HepG2 (cell line): ENCODE data around the gene STK39. TPM values are rescaled to one million over a fixed set of nuclear protein-coding genes. Genes with fewer than 3 reads are reported as not detected.
A peak's percentile ranks its signal among the peaks of the same experiment; 100 is the strongest.

Experiments used
- ATAC-seq: fragments of 200-7000 bp; cut with Tn5 transposase; 3 replicates; pipeline ENCODE4 v1.9.1; 2020; ENCODE audit warnings: mild to moderate bottlenecking, moderate library complexity
- BruUV-seq: library from RNA; stranded (reverse); fragments of 400-500 nt; replicated peaks from 2 replicates; lab custom pipeline; 2021; lab: Mats Ljungman, UMichigan
- CTCF ChIA-PET: fragments of 300-600 bp; formaldehyde crosslinking; extraction: SDS; loops from one replicate; lab custom pipeline; 2021; ENCODE audit warnings: low total read pairs, inconsistent platforms, low intra/inter-chr PET ratio; lab: Yijun Ruan, JAX
- POLR2A ChIA-PET: fragments of 350-600 bp; sonication (Branson Sonifier 250); formaldehyde crosslinking; loops from one replicate; lab custom pipeline; 2020; ENCODE audit warnings: antibody characterized with exemption, inconsistent platforms; lab: Yijun Ruan, JAX
- DNase-seq: peaks from one replicate; pipeline ENCODE4 v3.0.0-alpha.2; 2015; ENCODE audit warnings: low spot score
- FAIRE-seq: peaks from 3 replicates; lab custom pipeline; 2011; peaks lifted over from hg19 to GRCh38; lab: Jason Lieb, UNC
- H2AFZ ChIP-seq: one replicate; pipeline ENCODE4 v1.6.1; 2011; ENCODE audit warnings: low read length, inconsistent platforms
- H3K27ac ChIP-seq: fragments of 300-600 bp; 3 replicates; pipeline ENCODE4 v1.8.0; 2011; ENCODE audit warnings: mixed run types, mild to moderate bottlenecking, mixed read lengths, low read length, inconsistent platforms; ENCODE audit not compliant: insufficient read depth; ENCODE audit errors: extremely low read length
- H3K27me3 ChIP-seq, 2 experiments: fragments of 200-600 bp in 1 of 2; 2 replicates in 1 of 2; 3 replicates in 1 of 2; pipeline versions ENCODE4 v1.6.0 to v1.8.0; 2011; ENCODE audit warnings: low read length in 2 of 2, mild to moderate bottlenecking in 2 of 2, moderate library complexity in 2 of 2, inconsistent platforms in 1 of 2; ENCODE audit not compliant: insufficient read depth in 2 of 2, control insufficient read depth in 1 of 2
- H3K36me3 ChIP-seq, 2 experiments: fragments of 200-600 bp in 1 of 2; replicated peaks in 1 of 2; 2 replicates in 1 of 2; 3 replicates in 1 of 2; pipeline versions ENCODE4 v1.5.1 to v1.8.0; 2011; ENCODE audit warnings: low read length in 2 of 2, inconsistent platforms in 1 of 2; ENCODE audit not compliant: insufficient read depth in 2 of 2, control insufficient read depth in 1 of 2
- H3K4me1 ChIP-seq: 2 replicates; pipeline ENCODE4 v1.5.1; 2012; ENCODE audit warnings: low read length, inconsistent platforms; ENCODE audit not compliant: insufficient read depth
- H3K4me2 ChIP-seq: 2 replicates; pipeline ENCODE4 v1.6.0; 2011; ENCODE audit warnings: low read depth, low read length, inconsistent platforms
- H3K4me3 ChIP-seq, 3 experiments: fragments of 200-600 bp in 1 of 3; sonication (generic), shearing (Covaris generic) in 1 of 3; replicated peaks in 1 of 3; 2 replicates each; pipeline ENCODE4 v1.5.1; 2011 to 2016; ENCODE audit warnings: low read length in 3 of 3, inconsistent platforms in 2 of 3, low read depth in 2 of 3, mild to moderate bottlenecking in 2 of 3, control low read depth in 1 of 3, mixed read lengths in 1 of 3; ENCODE audit not compliant: insufficient read depth in 1 of 3
- H3K79me2 ChIP-seq: one replicate; pipeline ENCODE4 v1.6.1; 2011; ENCODE audit warnings: low read length, inconsistent platforms; ENCODE audit not compliant: insufficient read depth
- H3K9ac ChIP-seq: 2 replicates; pipeline ENCODE4 v1.6.0; 2011; ENCODE audit warnings: mild to moderate bottlenecking, low read depth, low read length, inconsistent platforms; ENCODE audit not compliant: insufficient read depth
- H3K9me3 ChIP-seq: 2 replicates; pipeline ENCODE4 v1.5.1; 2012; ENCODE audit warnings: mild to moderate bottlenecking, low read length
- H4K20me1 ChIP-seq: 2 replicates; pipeline ENCODE4 v1.6.0; 2011; ENCODE audit warnings: inconsistent platforms, mild to moderate bottlenecking, low read length, moderate library complexity; ENCODE audit not compliant: insufficient read depth
- RAD21 ChIP-seq: fragments of 450-650 bp; formaldehyde crosslinking; IDR thresholded peaks from 2 replicates; pipeline ENCODE4 v1.5.0; 2020; ENCODE audit warnings: mild to moderate bottlenecking
- SALL1 ChIP-seq: sonication (generic); formaldehyde crosslinking; IDR thresholded peaks from 2 replicates; pipeline ENCODE4 v1.8.0; 2022; ENCODE audit warnings: mild to moderate bottlenecking, missing genetic modification reagents
- ZNF256 ChIP-seq: sonication (generic); formaldehyde crosslinking; conservative IDR thresholded peaks from 2 replicates; pipeline ENCODE4 v1.4.0; 2020; ENCODE audit warnings: missing genetic modification reagents
- whole genome bisulfite sequencing: methylation state at CpG from one replicate; pipeline ENCODE4 v1.1.6; 2017; ENCODE audit warnings: low lambda C conversion rate; 5-methylcytosine and 5-hydroxymethylcytosine counted together
- in situ Hi-C: cut with HindIII; loops from 2 replicates; pipeline ENCODE4 v1.10.0; 2017; ENCODE audit warnings: low pct_unique_long_range_greater_than_20kb; ENCODE audit not compliant: extremely low pct_ligation_motif_present
- intact Hi-C: fragments of 100-400 bp; cut with micrococcal nuclease; formaldehyde crosslinking; loops from one replicate; pipeline ENCODE4 v1.10.0; 2022; ENCODE audit not compliant: unreplicated experiment
- polyA plus RNA-seq, 8 experiments: library from polyadenylated mRNA; depleted of rRNA in 3 of 8; stranded (reverse) in 7 of 8; unstranded in 1 of 8; fragments of >200 nt; fragmentation: Illumina TruSeq in 4 of 8; extraction: Trizol in 4 of 8; gene quantifications; 2 replicates each; pipeline versions ENCODE4 v1.2.1 to v1.2.3, GENCODE V29; 2011 to 2016; ENCODE audit warnings: low read depth in 4 of 8, missing spikeins in 1 of 8, mixed read lengths in 1 of 8; ENCODE audit not compliant: insufficient read depth in 1 of 8
- total RNA-seq, 5 experiments: library from RNA; depleted of rRNA; stranded (reverse); fragments of >200 nt; fragmentation: Illumina TruSeq; extraction: Trizol; gene quantifications; 2 replicates each; pipeline ENCODE4 v1.2.3, GENCODE V29; 2016; ENCODE audit warnings: low read depth in 1 of 5
- TF ChIP-seq, protein P1 (sequence below), 2 experiments: IDR thresholded peaks; 2 replicates each; pipeline ENCODE4 v1.6.1; 2011 to 2012; ENCODE audit warnings: low read length in 2 of 2, borderline replicate concordance in 1 of 2, low read depth in 1 of 2, mild to moderate bottlenecking in 1 of 2, moderate library complexity in 1 of 2

The STK39 gene
- total and polyA plus RNA-seq, 2 of the 13 experiments (the other 11 are each of a cell fraction or from before 2014, with no cell fraction given) = 27.3 to 38.4 TPM

DNA sequence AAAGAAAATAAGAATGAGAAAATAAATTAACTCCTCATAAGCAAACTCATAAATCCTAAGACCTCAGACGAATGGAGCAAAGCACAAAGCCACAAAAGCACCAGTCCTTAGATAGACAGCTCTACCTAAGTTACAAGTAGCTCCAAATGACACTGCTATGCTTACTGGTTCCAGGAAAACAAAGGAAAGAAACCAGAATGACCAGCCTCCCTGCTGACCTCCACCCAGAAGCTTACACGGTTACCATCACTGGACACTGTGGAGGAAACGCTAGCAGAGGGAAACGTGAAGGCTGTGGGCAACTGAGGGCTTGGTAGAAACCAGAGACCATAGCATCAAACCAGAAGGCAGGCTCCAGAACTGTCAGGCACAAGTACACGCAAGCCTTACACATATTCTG, 67.8 kb downstream of the STK39 start:
- intact Hi-C loops = no loop called here
- H3K79me2 ChIP-seq = peaks cover 55% of the 10 kb centered on the region
- H3K9me3 ChIP-seq = no peaks in the 10 kb centered on the region
- no peak for FAIRE-seq
- ATAC-seq = no peak
- BruUV-seq = no TSS peak
- H4K20me1 ChIP-seq = no peaks in the 10 kb centered on the region
- POLR2A ChIA-PET = interaction anchor here (2.7 to 3.2 kb wide), 3 partner anchors 9 to 13 kb away, joined by 16 to 59 read pairs (median 23); no protein-coding TSS in a partner anchor
- TF ChIP-seq ZNF256 (CRISPR knock-in tag) (no peak), RAD21 (CRISPR knock-in tag) (0 out of 2 replicates have a peak, but pooled peaks have one; percentile 14), SALL1 (CRISPR knock-in tag) (0 out of 2 replicates have a peak, but pooled peaks have one; percentile 15)
- TF ChIP-seq, protein P1, sequence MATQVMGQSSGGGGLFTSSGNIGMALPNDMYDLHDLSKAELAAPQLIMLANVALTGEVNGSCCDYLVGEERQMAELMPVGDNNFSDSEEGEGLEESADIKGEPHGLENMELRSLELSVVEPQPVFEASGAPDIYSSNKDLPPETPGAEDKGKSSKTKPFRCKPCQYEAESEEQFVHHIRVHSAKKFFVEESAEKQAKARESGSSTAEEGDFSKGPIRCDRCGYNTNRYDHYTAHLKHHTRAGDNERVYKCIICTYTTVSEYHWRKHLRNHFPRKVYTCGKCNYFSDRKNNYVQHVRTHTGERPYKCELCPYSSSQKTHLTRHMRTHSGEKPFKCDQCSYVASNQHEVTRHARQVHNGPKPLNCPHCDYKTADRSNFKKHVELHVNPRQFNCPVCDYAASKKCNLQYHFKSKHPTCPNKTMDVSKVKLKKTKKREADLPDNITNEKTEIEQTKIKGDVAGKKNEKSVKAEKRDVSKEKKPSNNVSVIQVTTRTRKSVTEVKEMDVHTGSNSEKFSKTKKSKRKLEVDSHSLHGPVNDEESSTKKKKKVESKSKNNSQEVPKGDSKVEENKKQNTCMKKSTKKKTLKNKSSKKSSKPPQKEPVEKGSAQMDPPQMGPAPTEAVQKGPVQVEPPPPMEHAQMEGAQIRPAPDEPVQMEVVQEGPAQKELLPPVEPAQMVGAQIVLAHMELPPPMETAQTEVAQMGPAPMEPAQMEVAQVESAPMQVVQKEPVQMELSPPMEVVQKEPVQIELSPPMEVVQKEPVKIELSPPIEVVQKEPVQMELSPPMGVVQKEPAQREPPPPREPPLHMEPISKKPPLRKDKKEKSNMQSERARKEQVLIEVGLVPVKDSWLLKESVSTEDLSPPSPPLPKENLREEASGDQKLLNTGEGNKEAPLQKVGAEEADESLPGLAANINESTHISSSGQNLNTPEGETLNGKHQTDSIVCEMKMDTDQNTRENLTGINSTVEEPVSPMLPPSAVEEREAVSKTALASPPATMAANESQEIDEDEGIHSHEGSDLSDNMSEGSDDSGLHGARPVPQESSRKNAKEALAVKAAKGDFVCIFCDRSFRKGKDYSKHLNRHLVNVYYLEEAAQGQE (IDR thresholded peaks at IDR 0.05; ENCODE audit: borderline replicate concordance in 1 of 2, low read depth in 1 of 2, low read length in 2 of 2) = no peak
- TF ChIP-seq, all 625 proteins: peak for 2
- Histone ChIP-seq H3K36me3 (peaks cover 2 to 14% of the 10 kb centered on the region in 2 experiments), H3K9ac (no peak overlapping the region; the same call in 1 of the 2 replicates), H3K27ac (peak overlapping the region; percentile 88), H3K27me3 (no peaks in the 10 kb centered on the region), H3K4me2 (no peak overlapping the region; the same call in 1 of the 2 replicates), H3K4me1 (peaks cover 76% of the 10 kb centered on the region), H3K4me3 (no peak overlapping the region), H2AFZ (no peak overlapping the region)
- CTCF ChIA-PET = no interaction called here
- DNase-seq = no peak
- 96% methylated on average over 5 of the region's 5 CpGs for WGBS
- in situ Hi-C loops = no loop called here
